Raji (cell line): ENCODE measurements around the gene CEND1.

Experiments used
- POLR2A ChIP-seq: IDR thresholded peaks from 2 replicates; pipeline ENCODE4 v1.6.1; 2011; ENCODE audit warnings: low read depth, low read length, control low read depth; ENCODE audit not compliant: insufficient read depth

The CEND1 gene

GRCh38 chr11:809287-810039, 19.6 kb upstream of the CEND1 start, which contains the start of gene RPLP2:
Gene RPLP2 (plus strand): TSS chr11:809967. CDS start chr11:810235, 268 bp downstream.
- TF ChIP-seq POLR2A: peak; percentile 76

GRCh38 chr11:808427-809286, 18.8 kb upstream of the CEND1 start:
- no peak for TF ChIP-seq POLR2A

- TF ChIP-seq POLR2A: no peak; the same call in 1 of the 2 replicates
Measured at GRCh38 chr11:804599-804964, 14.7 kb upstream of the CEND1 start.

- no peak for TF ChIP-seq POLR2A
Measured at GRCh38 chr11:803770-804598, 14.1 kb upstream of the CEND1 start.

- TF ChIP-seq POLR2A: no peak
Measured at GRCh38 chr11:803467-803742, 13.5 kb upstream of the CEND1 start.

- no peak for TF ChIP-seq POLR2A
Measured at GRCh38 chr11:802693-803466, 13.0 kb upstream of the CEND1 start.

- TF ChIP-seq POLR2A: no peak
Measured at GRCh38 chr11:802018-802617, 12.2 kb upstream of the CEND1 start.

- TF ChIP-seq POLR2A: no peak
Measured at GRCh38 chr11:801097-801780, 11.3 kb upstream of the CEND1 start.

GRCh38 chr11:800473-800872, 10.6 kb upstream of the CEND1 start:
- no peak for TF ChIP-seq POLR2A

- TF ChIP-seq POLR2A: no peak
Measured at GRCh38 chr11:799641-800316, 9.9 kb upstream of the CEND1 start.

- peak; percentile 60 for TF ChIP-seq POLR2A
Measured at GRCh38 chr11:798093-798713, 8.3 kb upstream of the CEND1 start, which contains the start of gene SLC25A22. Gene SLC25A22 (minus strand): TSS chr11:798281. CDS start chr11:795006, 3,275 bp downstream.

- TF ChIP-seq POLR2A: peak; percentile 75; the same call in 1 of the 2 replicates
Measured at GRCh38 chr11:797296-798092, 7.6 kb upstream of the CEND1 start.
